Endothelial cell of umbilical vein (primary cell): Measurements from ENCODE around the gene UBE2F. TPM values are rescaled to one million over a fixed set of nuclear protein-coding genes. Genes with fewer than 3 reads are reported as not detected.

Experiments
- BruUV-seq: library from RNA; stranded (reverse); fragments of 400-500 nt; replicated peaks from 2 replicates; lab custom pipeline; 2021; lab: Mats Ljungman, UMichigan
- CTCF ChIA-PET: fragments of 300-600, 350-600 bp; sonication (Branson Sonifier 250); formaldehyde crosslinking; loops from one replicate; lab custom pipeline; 2021; ENCODE audit warnings: antibody characterized with exemption, inconsistent platforms; lab: Charles Lee
- POLR2A ChIA-PET: fragments of 300-600, 350-600 bp; sonication (Branson Sonifier 250); formaldehyde crosslinking; loops from one replicate; lab custom pipeline; 2021; ENCODE audit warnings: antibody characterized with exemption, inconsistent platforms; lab: Charles Lee
- DNase-seq: peaks from one replicate; pipeline ENCODE4 v3.0.0-alpha.2; 2011; ENCODE audit warnings: low read depth, low spot score
- FAIRE-seq: peaks from 2 replicates; lab custom pipeline; 2011; peaks lifted over from hg19 to GRCh38; lab: Jason Lieb, UNC
- H2AFZ ChIP-seq: 2 replicates; pipeline ENCODE4 v1.6.0; 2012; ENCODE audit warnings: low read depth, low read length, control low read depth, inconsistent platforms
- H3K27ac ChIP-seq: 2 replicates; pipeline ENCODE4 v1.5.1; 2011; ENCODE audit warnings: low read depth, mild to moderate bottlenecking, control low read depth, low read length, moderate library complexity; ENCODE audit not compliant: insufficient read depth
- H3K27me3 ChIP-seq, 2 experiments: 2 replicates each; pipeline versions ENCODE4 v1.6.0 to v1.6.1; 2011; ENCODE audit warnings: low read length in 2 of 2, mixed read lengths in 1 of 2; ENCODE audit not compliant: control insufficient read depth in 2 of 2, insufficient read depth in 2 of 2
- H3K36me3 ChIP-seq, 2 experiments: 2 replicates in 1 of 2; 3 replicates in 1 of 2; pipeline ENCODE4 v1.5.1; 2011; ENCODE audit warnings: low read length in 2 of 2, mild to moderate bottlenecking in 1 of 2, moderate library complexity in 1 of 2; ENCODE audit not compliant: control insufficient read depth in 2 of 2, insufficient read depth in 2 of 2; ENCODE audit errors: extremely low read depth in 1 of 2
- H3K4me1 ChIP-seq: 3 replicates; pipeline ENCODE4 v1.5.1; 2011; ENCODE audit warnings: mild to moderate bottlenecking, low read length; ENCODE audit not compliant: control insufficient read depth, insufficient read depth; ENCODE audit errors: extremely low read depth
- H3K4me2 ChIP-seq: 2 replicates; pipeline ENCODE4 v1.6.1; 2011; ENCODE audit warnings: low read length, control low read depth, mixed read lengths; ENCODE audit not compliant: insufficient read depth
- H3K4me3 ChIP-seq, 3 experiments: fragments of 200-600 bp in 1 of 3; sonication (generic), shearing (Covaris generic) in 1 of 3; replicated peaks in 1 of 3; 2 replicates each; pipeline ENCODE4 v1.5.1; 2011 to 2016; ENCODE audit warnings: control low read depth in 3 of 3, low read length in 3 of 3, mild to moderate bottlenecking in 2 of 3, inconsistent platforms in 1 of 3, low read depth in 1 of 3, moderate library complexity in 1 of 3; ENCODE audit not compliant: insufficient read depth in 1 of 3
- H3K79me2 ChIP-seq: 2 replicates; pipeline ENCODE4 v1.6.0; 2012; ENCODE audit warnings: low read length, inconsistent platforms; ENCODE audit not compliant: control insufficient read depth, insufficient read depth
- H3K9ac ChIP-seq: replicated peaks from 2 replicates; pipeline ENCODE3; 2011; ENCODE audit warnings: low read length, control low read depth; ENCODE audit not compliant: insufficient read depth; ENCODE audit errors: extremely low read depth
- H3K9me1 ChIP-seq: replicated peaks from 3 replicates; pipeline ENCODE4 v1.6.0; 2011; ENCODE audit warnings: mild to moderate bottlenecking, low read length; ENCODE audit not compliant: control insufficient read depth, insufficient read depth; ENCODE audit errors: extremely low read depth
- H3K9me3 ChIP-seq: replicated peaks from 2 replicates; pipeline ENCODE4 v1.5.1; 2012; ENCODE audit warnings: low read length, inconsistent platforms; ENCODE audit not compliant: control insufficient read depth, insufficient read depth
- H4K20me1 ChIP-seq: replicated peaks from 2 replicates; pipeline ENCODE3; 2011; ENCODE audit warnings: mild to moderate bottlenecking, low read length; ENCODE audit not compliant: control insufficient read depth, insufficient read depth; ENCODE audit errors: extremely low read depth
- EZH2 ChIP-seq: IDR thresholded peaks from 2 replicates; pipeline ENCODE4 v1.6.1; 2012; ENCODE audit warnings: borderline replicate concordance, low read depth, mild to moderate bottlenecking, moderate library complexity, low read length, inconsistent platforms; ENCODE audit not compliant: severe bottlenecking
- FOS ChIP-seq: IDR thresholded peaks from 2 replicates; pipeline ENCODE4 v1.6.1; 2011; ENCODE audit warnings: mild to moderate bottlenecking, low read length, moderate library complexity, borderline replicate concordance; ENCODE audit not compliant: insufficient read depth
- GATA2 ChIP-seq: IDR thresholded peaks from 2 replicates; pipeline ENCODE4 v1.7.0; 2011; ENCODE audit warnings: low read depth, mild to moderate bottlenecking, moderate library complexity, mixed read lengths, low read length; ENCODE audit not compliant: insufficient read length, insufficient read depth
- JUN ChIP-seq: IDR thresholded peaks from 2 replicates; pipeline ENCODE4 v1.6.1; 2011; ENCODE audit warnings: borderline replicate concordance, low read depth; ENCODE audit not compliant: insufficient read length, insufficient read depth
- MAX ChIP-seq: IDR thresholded peaks from 2 replicates; pipeline ENCODE4 v1.6.1; 2011; ENCODE audit not compliant: insufficient read depth, insufficient read length
- MYC ChIP-seq: IDR thresholded peaks from one replicate; pipeline ENCODE4 v1.6.1; 2011; ENCODE audit warnings: mild to moderate bottlenecking, low read depth, low read length
- POLR2AphosphoS5 ChIP-seq: IDR thresholded peaks from 2 replicates; pipeline ENCODE4 v1.6.1; 2012; ENCODE audit warnings: low read depth, mild to moderate bottlenecking, control low read depth, low read length, moderate library complexity; ENCODE audit not compliant: insufficient read depth
- dilution Hi-C: fragments of 300-500 bp; cut with MboI; formaldehyde crosslinking; loops from one replicate; pipeline ENCODE4 v1.15.0; 2019; ENCODE audit warnings: low sequenced_read_pairs; ENCODE audit not compliant: extremely low pct_ligation_motif_present
- intact Hi-C: fragments of 100-400 bp; cut with micrococcal nuclease; formaldehyde crosslinking; loops from one replicate; pipeline ENCODE4 v1.10.0; 2022
- polyA plus RNA-seq, 4 experiments: library from polyadenylated mRNA; depleted of rRNA in 3 of 4; stranded (reverse) in 3 of 4; unstranded in 1 of 4; fragments of >200 nt; gene quantifications; 2 replicates each; pipeline versions ENCODE4 v1.2.1 to v1.2.3, GENCODE V29; 2011 to 2012; ENCODE audit warnings: missing spikeins in 1 of 4
- total RNA-seq: library from RNA; stranded (reverse); gene quantifications from 2 replicates; pipeline ENCODE4 v1.2.3, GENCODE V29; 2021
- TF ChIP-seq, protein P1 (sequence below), 2 donors: IDR thresholded peaks; 1 replicate in 1 of 2; 2 replicates in 1 of 2; pipeline ENCODE4 v1.5.1; 2011; ENCODE audit warnings: low read length in 2 of 2, mild to moderate bottlenecking in 2 of 2, moderate library complexity in 2 of 2, control low read depth in 1 of 2, inconsistent platforms in 1 of 2, low read depth in 1 of 2; ENCODE audit not compliant: insufficient read depth in 1 of 2; ENCODE audit errors: extremely low read depth in 1 of 2

UBE2F gene
- total and polyA plus RNA-seq, 2 donors (not counting 3 experiments of a cell fraction or from before 2014, with no cell fraction given): 42.3 to 45.6 TPM

DNA sequence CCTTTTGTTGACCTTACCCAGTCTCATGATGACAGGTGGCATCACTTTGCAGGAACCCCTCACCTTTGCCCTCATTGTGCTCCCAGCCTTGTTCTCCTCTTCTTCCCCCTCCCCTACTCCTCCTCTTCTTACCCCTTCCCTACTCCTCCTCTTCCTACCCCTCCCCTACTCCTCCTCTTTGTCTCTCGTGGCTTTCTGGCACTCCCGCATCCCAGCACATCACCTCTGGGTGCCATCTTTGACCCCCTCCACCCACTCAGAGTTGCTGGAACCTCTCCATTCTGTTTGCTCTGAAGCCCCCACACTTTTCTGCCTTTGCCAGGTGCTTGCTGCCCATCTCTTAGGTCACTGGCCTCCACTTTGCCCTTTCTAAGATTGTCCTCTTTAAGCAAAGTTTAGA, 17.1 kb downstream of the UBE2F start:
- Histone ChIP-seq H3K4me2 (no peak overlapping the region), H3K4me3 (no peak overlapping the region), H3K4me1 (no peaks in the 10 kb centered on the region), H2AFZ (no peak overlapping the region), H3K79me2 (peaks cover 21% of the 10 kb centered on the region), H3K9me1 (no peaks in the 10 kb centered on the region), H3K36me3 (no peaks in the 10 kb centered on the region), H3K27me3 (no peaks in the 10 kb centered on the region), H3K27ac (no peak overlapping the region), H3K9me3 (no peaks in the 10 kb centered on the region), H4K20me1 (no peaks in the 10 kb centered on the region), H3K9ac (no peak overlapping the region)
- dilution Hi-C loops: no loop called here
- intact Hi-C loops: no loop called here
- FAIRE-seq: no peak
- ChIA-PET CTCF (no interaction called here), POLR2A (no interaction called here)
- DNase-seq: no peak
- TF ChIP-seq MAX (no peak), MYC (no peak), POLR2AphosphoS5 (no peak), FOS (no peak), GATA2 (no peak), JUN (no peak), EZH2 (no peak)
- TF ChIP-seq, protein P1, sequence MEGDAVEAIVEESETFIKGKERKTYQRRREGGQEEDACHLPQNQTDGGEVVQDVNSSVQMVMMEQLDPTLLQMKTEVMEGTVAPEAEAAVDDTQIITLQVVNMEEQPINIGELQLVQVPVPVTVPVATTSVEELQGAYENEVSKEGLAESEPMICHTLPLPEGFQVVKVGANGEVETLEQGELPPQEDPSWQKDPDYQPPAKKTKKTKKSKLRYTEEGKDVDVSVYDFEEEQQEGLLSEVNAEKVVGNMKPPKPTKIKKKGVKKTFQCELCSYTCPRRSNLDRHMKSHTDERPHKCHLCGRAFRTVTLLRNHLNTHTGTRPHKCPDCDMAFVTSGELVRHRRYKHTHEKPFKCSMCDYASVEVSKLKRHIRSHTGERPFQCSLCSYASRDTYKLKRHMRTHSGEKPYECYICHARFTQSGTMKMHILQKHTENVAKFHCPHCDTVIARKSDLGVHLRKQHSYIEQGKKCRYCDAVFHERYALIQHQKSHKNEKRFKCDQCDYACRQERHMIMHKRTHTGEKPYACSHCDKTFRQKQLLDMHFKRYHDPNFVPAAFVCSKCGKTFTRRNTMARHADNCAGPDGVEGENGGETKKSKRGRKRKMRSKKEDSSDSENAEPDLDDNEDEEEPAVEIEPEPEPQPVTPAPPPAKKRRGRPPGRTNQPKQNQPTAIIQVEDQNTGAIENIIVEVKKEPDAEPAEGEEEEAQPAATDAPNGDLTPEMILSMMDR (IDR thresholded peaks at IDR 0.05; ENCODE audit: extremely low read depth in 1 of 2, insufficient read depth in 1 of 2, low read depth in 1 of 2, low read length in 2 of 2): no peak
- BruUV-seq: no TSS peak
